GM12891 (cell line): ENCODE data around the gene FAT1.

Experiments
- POLR2AphosphoS5 ChIP-seq: IDR thresholded peaks from 2 replicates; pipeline ENCODE4 v1.6.1; 2011; ENCODE audit warnings: low read depth, low read length, control low read depth
- TAF1 ChIP-seq: IDR thresholded peaks from 2 replicates; pipeline ENCODE4 v1.6.1; 2011; ENCODE audit warnings: low read depth, low read length, control low read depth

DNA sequence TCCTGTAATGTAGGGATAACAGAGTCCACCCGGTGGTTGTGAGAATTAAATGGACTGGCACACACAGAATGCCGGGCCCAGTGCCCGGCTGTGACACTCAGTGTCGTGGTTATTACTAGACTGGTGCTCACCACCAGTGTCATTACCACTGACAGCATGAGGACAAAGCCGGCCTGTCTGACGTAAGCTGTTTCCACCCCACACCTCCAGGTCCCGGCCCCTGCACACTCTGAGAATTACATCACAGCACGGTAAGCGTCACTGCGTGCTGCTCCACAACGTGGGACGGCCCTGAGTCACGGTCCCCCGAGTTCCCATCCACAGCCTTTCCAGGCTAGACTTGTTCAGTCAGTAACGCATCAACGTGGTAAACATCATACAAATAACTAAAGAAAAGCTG, 22.9 kb downstream of the FAT1 start:
- TF ChIP-seq TAF1 (no peak), POLR2AphosphoS5 (no peak)
